Testis (tissue), 3 donors: ENCODE results near the gene LILRA1. TPM values are rescaled to one million over a fixed set of nuclear protein-coding genes. Genes with fewer than 3 reads are reported as not detected.

ENCODE experiments used
- DNase-seq: peaks from one replicate; pipeline ENCODE4 v3.0.0-alpha.2; 2019
- H3K27ac ChIP-seq, 2 donors: fragments of 200-600 bp; sonication (generic); one replicate each; pipeline ENCODE4 v1.5.1; 2019
- H3K27me3 ChIP-seq: fragments of 200-600 bp; sonication (generic); one replicate; pipeline ENCODE4 v1.5.1; 2019
- H3K36me3 ChIP-seq: fragments of 200-600 bp; sonication (generic); one replicate; pipeline ENCODE4 v1.5.1; 2017; ENCODE audit warnings: low read depth; ENCODE audit errors: missing control alignments
- H3K4me1 ChIP-seq: fragments of 200-600 bp; sonication (generic); one replicate; pipeline ENCODE4 v1.5.1; 2019
- H3K4me3 ChIP-seq, 2 donors: fragments of 200-600 bp; sonication (generic); one replicate each; pipeline ENCODE4 v1.5.1; 2017 to 2019
- H3K9me3 ChIP-seq: fragments of 200-600 bp; sonication (generic); one replicate; pipeline ENCODE4 v1.5.1; 2017
- CTCF ChIP-seq, 3 experiments: fragments of 450-650 bp in 2 of 3; fragments of 200-600 bp in 1 of 3; sonication (generic) in 1 of 3; IDR thresholded peaks; one replicate each; pipeline ENCODE4 v1.5.1; 2016 to 2019; ENCODE audit warnings: antibody characterized with exemption in 3 of 3, mild to moderate bottlenecking in 2 of 3, moderate library complexity in 1 of 3
- POLR2A ChIP-seq: fragments of 450-650 bp; IDR thresholded peaks from one replicate; pipeline ENCODE4 v1.6.1; 2017; ENCODE audit warnings: antibody characterized with exemption, mild to moderate bottlenecking, moderate library complexity
- WGBS, 2 donors: methylation state at CpG; one replicate each; pipeline ENCODE4 v1.1.5; 2018; 5-methylcytosine and 5-hydroxymethylcytosine counted together
- intact Hi-C: fragments of 100-400 bp; cut with DNase I; formaldehyde crosslinking; loops from one replicate; pipeline ENCODE4 v1.15.1; 2023; ENCODE audit warnings: low total_unique reads
- polyA plus RNA-seq: library from polyadenylated mRNA; stranded (reverse); fragments of 350-450 nt; fragmentation: Illumina TruSeq; extraction: RNeasy Lipid Tissue Mini Kit (QIAGEN cat#74804); gene quantifications from one replicate; pipeline ENCODE4 v1.2.3, GENCODE V29; 2014; ENCODE audit warnings: low read depth, low replicate concordance; ENCODE audit not compliant: insufficient read depth
- total RNA-seq, 2 donors: library from RNA; depleted of rRNA; stranded (reverse); fragments of >200 nt; gene quantifications; one replicate each; pipeline ENCODE4 v1.2.3, GENCODE V29; 2016

Gene LILRA1
- total and polyA plus RNA-seq, 3 donors from 2014 or later = 0.50 to 0.62 TPM; not detected in 1

- Histone ChIP-seq H3K4me1 (no peaks in the 10 kb centered on the region), H3K36me3 (no peaks in the 10 kb centered on the region), H3K9me3 (no peaks in the 10 kb centered on the region), H3K4me3 (no peak overlapping the region), H3K27ac (no peak overlapping the region), H3K27me3 (no peaks in the 10 kb centered on the region)
- 84% methylated on average over 5 of the region's 5 CpGs; no CpG with 5 or more reads in 1 of the 2 donors for WGBS, 2 donors
- TF ChIP-seq POLR2A = no peak
- TF ChIP-seq CTCF (IDR thresholded peaks at IDR 0.05) = no peak
- no peak for DNase-seq
- intact Hi-C loops = no loop called here
Measured at GRCh38 chr19:54607785-54608150, 14.3 kb downstream of the LILRA1 start.

DNA sequence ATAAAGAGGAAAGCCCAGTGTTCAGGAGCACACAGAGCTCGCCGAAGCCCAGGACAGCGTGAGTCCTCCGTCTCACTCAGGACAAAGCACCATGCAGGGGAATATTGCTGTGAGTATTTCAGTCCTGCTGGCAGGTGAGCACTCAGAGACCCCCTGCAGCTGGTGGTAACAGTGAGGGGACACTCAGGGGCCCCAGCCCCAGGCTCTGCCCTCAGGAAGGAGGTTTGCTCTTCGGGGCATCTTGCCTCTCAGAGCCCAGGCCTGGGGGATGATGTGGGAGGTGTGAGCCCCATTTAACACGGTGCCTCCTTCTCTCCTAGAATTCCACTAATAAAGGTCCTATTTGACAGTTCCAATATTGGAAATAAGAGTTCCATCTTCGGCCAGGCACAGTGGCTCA is 14.8 kb downstream of the LILRA1 start:
- Histone ChIP-seq H3K4me3 (no peak overlapping the region), H3K36me3 (no peaks in the 10 kb centered on the region), H3K4me1 (no peaks in the 10 kb centered on the region), H3K27me3 (no peaks in the 10 kb centered on the region), H3K9me3 (no peaks in the 10 kb centered on the region), H3K27ac (no peak overlapping the region)
- TF ChIP-seq CTCF (IDR thresholded peaks at IDR 0.05) = no peak
- TF ChIP-seq POLR2A = no peak
- WGBS, 2 donors = 88 to 89% methylated on average over 7 of the region's 7 CpGs
- intact Hi-C loops = no loop called here
- DNase-seq = no peak

DNA sequence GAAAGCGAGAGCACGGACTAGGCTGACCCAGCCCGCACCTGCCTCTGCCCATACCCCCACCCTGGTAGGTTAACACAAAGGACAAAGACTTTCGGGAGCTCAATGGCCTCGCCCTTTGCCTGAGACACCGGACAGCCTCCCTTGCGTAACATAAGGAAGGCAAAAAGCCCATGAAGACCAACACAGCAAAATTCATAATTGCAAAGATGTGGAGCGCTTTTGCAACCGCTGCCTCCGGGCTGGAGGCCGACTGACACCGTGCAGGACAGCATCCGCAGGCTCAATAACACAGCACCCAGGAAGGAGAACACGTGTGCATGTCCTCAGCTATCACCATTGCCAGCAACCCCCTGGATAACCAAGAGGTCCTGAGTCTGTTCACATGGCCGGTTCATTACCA is 15.4 kb downstream of the LILRA1 start:
- intact Hi-C loops = no loop called here
- Histone ChIP-seq H3K27me3 (no peaks in the 10 kb centered on the region), H3K27ac (no peak overlapping the region), H3K9me3 (no peaks in the 10 kb centered on the region), H3K4me1 (no peaks in the 10 kb centered on the region), H3K36me3 (no peaks in the 10 kb centered on the region), H3K4me3 (no peak overlapping the region)
- 84 to 85% methylated on average over 15 of the region's 15 CpGs for WGBS, 2 donors
- DNase-seq = no peak
- TF ChIP-seq CTCF (IDR thresholded peaks at IDR 0.05) (no peak), POLR2A (no peak)

DNA sequence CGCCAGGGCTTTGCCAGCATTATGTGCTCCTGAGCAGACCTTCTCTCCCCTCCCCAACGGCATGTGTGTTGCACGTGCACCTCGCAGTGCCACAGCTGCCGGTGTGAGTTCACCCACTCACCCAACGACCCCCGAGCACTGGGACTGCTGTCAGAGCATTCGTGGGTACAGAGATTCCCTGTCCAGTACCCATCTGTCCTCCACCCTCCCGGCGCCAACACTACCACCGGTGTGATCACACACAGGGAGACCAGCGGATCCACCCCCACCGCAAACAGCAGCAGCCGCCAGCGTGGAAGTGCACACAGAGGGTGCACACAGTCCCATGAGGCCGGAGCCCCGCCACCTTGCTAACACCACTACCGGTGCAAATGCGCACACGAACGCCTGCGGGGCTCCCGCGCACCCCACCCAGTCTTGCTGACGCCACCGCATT is 15.9 kb downstream of the LILRA1 start:
- H3K4me3 ChIP-seq = no peak overlapping the region
- WGBS, 2 donors = 86 to 87% methylated on average over 23 of the region's 26 CpGs
- H3K4me1 ChIP-seq = no peaks in the 10 kb centered on the region
- H3K36me3 ChIP-seq = no peaks in the 10 kb centered on the region
- H3K27me3 ChIP-seq = no peaks in the 10 kb centered on the region
- no peak for TF ChIP-seq CTCF (IDR thresholded peaks at IDR 0.05)
- TF ChIP-seq POLR2A = no peak
- DNase-seq = no peak
- intact Hi-C loops = no loop called here
- H3K9me3 ChIP-seq = no peaks in the 10 kb centered on the region
- H3K27ac ChIP-seq = no peak overlapping the region

GRCh38 chr19:54612428-54612827 is 19.0 kb downstream of the LILRA1 start:
- 60 to 76% methylated on average over 1 of the region's 1 CpG for WGBS, 2 donors
- H3K36me3 ChIP-seq = no peaks in the 10 kb centered on the region
- H3K27me3 ChIP-seq = no peaks in the 10 kb centered on the region
- no peaks in the 10 kb centered on the region for H3K9me3 ChIP-seq
- no peak overlapping the region for H3K27ac ChIP-seq
- H3K4me1 ChIP-seq = no peaks in the 10 kb centered on the region
- DNase-seq = no peak
- intact Hi-C loops = no loop called here
- no peak overlapping the region for H3K4me3 ChIP-seq
- no peak for TF ChIP-seq POLR2A
- no peak for TF ChIP-seq CTCF (IDR thresholded peaks at IDR 0.05)
